A549 (cell line): Measurements from ENCODE around the gene PRIMPOL.

Experiments
- POLR2A ChIP-seq: IDR thresholded peaks from 2 replicates; pipeline ENCODE4 v1.6.1; 2012; ENCODE audit warnings: mild to moderate bottlenecking, low read length
- RAD21 ChIP-seq, 2 experiments: fragments of >200 bp in 1 of 2; sonication (Bioruptor Twin) in 1 of 2; formaldehyde crosslinking in 1 of 2; IDR thresholded peaks in 1 of 2; conservative IDR thresholded peaks in 1 of 2; 2 replicates in 1 of 2; 3 replicates in 1 of 2; pipeline ENCODE4 v1.6.1; 2012 to 2018; ENCODE audit warnings: inconsistent platforms in 1 of 2
- RFX5 ChIP-seq: fragments of 450-650 bp; IDR thresholded peaks from 2 replicates; pipeline ENCODE4 v1.7.1; 2014; ENCODE audit warnings: antibody characterized with exemption, mild to moderate bottlenecking, moderate library complexity
- SMC3 ChIP-seq: fragments of >200 bp; sonication (Bioruptor Twin); formaldehyde crosslinking; IDR thresholded peaks from 3 replicates; pipeline ENCODE4 v1.6.1; 2018; ENCODE audit warnings: inconsistent platforms
- TF ChIP-seq, protein P1 (sequence below): fragments of >200 bp; sonication (Bioruptor Twin); formaldehyde crosslinking; IDR thresholded peaks from 3 replicates; pipeline ENCODE4 v1.5.1; 2016
- TF ChIP-seq, protein P2 (sequence below): fragments of 450-650 bp; IDR thresholded peaks from 2 replicates; pipeline ENCODE4 v1.6.1; 2014; ENCODE audit warnings: antibody characterized with exemption

DNA sequence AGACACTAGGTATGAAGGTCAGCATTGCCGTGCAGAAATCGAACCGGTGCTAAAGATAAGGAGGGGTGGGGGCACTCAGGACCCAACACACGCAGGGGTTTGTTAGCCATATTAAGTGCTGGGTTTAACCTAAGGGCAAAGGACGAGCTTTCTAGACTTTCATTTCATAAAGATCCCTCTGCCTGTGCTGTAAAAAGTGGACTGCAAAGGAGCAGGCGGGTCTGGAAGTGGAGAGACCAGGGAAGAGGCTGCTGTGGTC, 1.6 kb upstream of the PRIMPOL start:
- TF ChIP-seq, protein P1, sequence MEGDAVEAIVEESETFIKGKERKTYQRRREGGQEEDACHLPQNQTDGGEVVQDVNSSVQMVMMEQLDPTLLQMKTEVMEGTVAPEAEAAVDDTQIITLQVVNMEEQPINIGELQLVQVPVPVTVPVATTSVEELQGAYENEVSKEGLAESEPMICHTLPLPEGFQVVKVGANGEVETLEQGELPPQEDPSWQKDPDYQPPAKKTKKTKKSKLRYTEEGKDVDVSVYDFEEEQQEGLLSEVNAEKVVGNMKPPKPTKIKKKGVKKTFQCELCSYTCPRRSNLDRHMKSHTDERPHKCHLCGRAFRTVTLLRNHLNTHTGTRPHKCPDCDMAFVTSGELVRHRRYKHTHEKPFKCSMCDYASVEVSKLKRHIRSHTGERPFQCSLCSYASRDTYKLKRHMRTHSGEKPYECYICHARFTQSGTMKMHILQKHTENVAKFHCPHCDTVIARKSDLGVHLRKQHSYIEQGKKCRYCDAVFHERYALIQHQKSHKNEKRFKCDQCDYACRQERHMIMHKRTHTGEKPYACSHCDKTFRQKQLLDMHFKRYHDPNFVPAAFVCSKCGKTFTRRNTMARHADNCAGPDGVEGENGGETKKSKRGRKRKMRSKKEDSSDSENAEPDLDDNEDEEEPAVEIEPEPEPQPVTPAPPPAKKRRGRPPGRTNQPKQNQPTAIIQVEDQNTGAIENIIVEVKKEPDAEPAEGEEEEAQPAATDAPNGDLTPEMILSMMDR: no peak
- TF ChIP-seq RAD21 (conservative IDR thresholded peaks at IDR 0.05 in 1 of 2, IDR thresholded peaks at IDR 0.05 in 1 of 2) (no peak), POLR2A (no peak), RFX5 (no peak), SMC3 (no peak)
- TF ChIP-seq, protein P2, sequence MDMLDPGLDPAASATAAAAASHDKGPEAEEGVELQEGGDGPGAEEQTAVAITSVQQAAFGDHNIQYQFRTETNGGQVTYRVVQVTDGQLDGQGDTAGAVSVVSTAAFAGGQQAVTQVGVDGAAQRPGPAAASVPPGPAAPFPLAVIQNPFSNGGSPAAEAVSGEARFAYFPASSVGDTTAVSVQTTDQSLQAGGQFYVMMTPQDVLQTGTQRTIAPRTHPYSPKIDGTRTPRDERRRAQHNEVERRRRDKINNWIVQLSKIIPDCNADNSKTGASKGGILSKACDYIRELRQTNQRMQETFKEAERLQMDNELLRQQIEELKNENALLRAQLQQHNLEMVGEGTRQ: no peak
